Endodermal cell (in vitro differentiated cells): ENCODE results near the gene NEK9. TPM values are rescaled to one million over a fixed set of nuclear protein-coding genes. Genes with fewer than 3 reads are reported as not detected.

Experiments
- DNase-seq: peaks from one replicate; pipeline ENCODE4 v3.0.0-alpha.2; 2017
- H3K27ac ChIP-seq: 2 replicates; pipeline ENCODE4 v1.5.1; 2013; ENCODE audit warnings: mild to moderate bottlenecking, low read depth, low read length, moderate library complexity
- H3K27me3 ChIP-seq: 2 replicates; pipeline ENCODE4 v1.6.1; 2013; ENCODE audit warnings: mild to moderate bottlenecking, low read length, moderate library complexity; ENCODE audit not compliant: insufficient read depth, control insufficient read depth, poor library complexity, severe bottlenecking
- H3K36me3 ChIP-seq: 2 replicates; pipeline ENCODE4 v1.7.0; 2013; ENCODE audit warnings: mild to moderate bottlenecking, low read length, moderate library complexity; ENCODE audit not compliant: control insufficient read depth, insufficient read depth
- H3K4me1 ChIP-seq: one replicate; pipeline ENCODE4 v1.7.0; 2013; ENCODE audit warnings: low read length; ENCODE audit not compliant: control insufficient read depth, insufficient read depth
- H3K4me3 ChIP-seq: 2 replicates; pipeline ENCODE4 v1.5.1; 2013; ENCODE audit warnings: mild to moderate bottlenecking, low read length, moderate library complexity
- H3K9ac ChIP-seq: 2 replicates; pipeline ENCODE4 v1.6.1; 2013; ENCODE audit warnings: mild to moderate bottlenecking, low read length, moderate library complexity; ENCODE audit not compliant: poor library complexity, severe bottlenecking; ENCODE audit errors: extremely low read depth
- H3K9me3 ChIP-seq: 2 replicates; pipeline ENCODE4 v1.6.1; 2013; ENCODE audit warnings: mild to moderate bottlenecking, low read length, moderate library complexity; ENCODE audit not compliant: control insufficient read depth
- H3K27ac Mint-ChIP-seq: 2 replicates; pipeline ENCODE4 v1.8.0; 2020; ENCODE audit warnings: mixed read lengths
- H3K27me3 Mint-ChIP-seq: 2 replicates; pipeline ENCODE4 v1.8.0; 2021; ENCODE audit warnings: mild to moderate bottlenecking, mixed read lengths; ENCODE audit not compliant: insufficient read depth
- H3K36me3 Mint-ChIP-seq: 2 replicates; pipeline ENCODE4 v1.8.0; 2020; ENCODE audit warnings: low read depth, mixed read lengths
- H3K4me1 Mint-ChIP-seq: 2 replicates; pipeline ENCODE4 v1.8.0; 2020; ENCODE audit warnings: mixed read lengths
- H3K4me3 Mint-ChIP-seq: 2 replicates; pipeline ENCODE4 v1.8.0; 2020; ENCODE audit warnings: mild to moderate bottlenecking, moderate library complexity, mixed read lengths
- H3K9me3 Mint-ChIP-seq: 2 replicates; pipeline ENCODE4 v1.8.0; 2020; ENCODE audit warnings: mild to moderate bottlenecking, mixed read lengths
- CTCF ChIP-seq: fragments of 200-600 bp; sonication (generic); conservative IDR thresholded peaks from 2 replicates; pipeline ENCODE4 v1.5.0; 2021; ENCODE audit warnings: antibody characterized with exemption, mild to moderate bottlenecking
- WGBS, 2 experiments: methylation state at CpG; one replicate each; pipeline versions ENCODE4 v1.1.5 to v1.1.7; 2013; ENCODE audit warnings: missing lambda C conversion rate in 2 of 2, mixed read lengths in 1 of 2; ENCODE audit not compliant: insufficient coverage in 1 of 2, insufficient read length in 1 of 2; 5-methylcytosine and 5-hydroxymethylcytosine counted together
- total RNA-seq, 2 donors: library from RNA; stranded (reverse); fragmentation: NEBNext Ultra II Directional in 1 of 2; extraction: Animal tissue kit (Norgen Biotek cat#: 25700) in 1 of 2; gene quantifications; 2 replicates in 1 of 2; 3 replicates in 1 of 2; pipeline ENCODE4 v1.2.1, GENCODE V29; 2021

Gene NEK9
- total RNA-seq, 2 donors from 2014 or later: 74.1 to 97.5 TPM

GRCh38 chr14:75113932-75114539 is 12.8 kb downstream of the NEK9 start:
- Mint-ChIP-seq H3K4me3 (no peak overlapping the region), H3K27ac (no peak overlapping the region), H3K36me3 (peaks cover 68% of the 10 kb centered on the region), H3K27me3 (no peaks in the 10 kb centered on the region), H3K4me1 (no peaks in the 10 kb centered on the region), H3K9me3 (no peaks in the 10 kb centered on the region)
- H3K36me3 ChIP-seq: peaks cover 74% of the 10 kb centered on the region
- no peak overlapping the region for H3K9ac ChIP-seq
- WGBS, 2 experiments: 96 to 100% methylated on average over 3 to 5 of the region's 5 CpGs
- TF ChIP-seq CTCF: no peak
- no peak for DNase-seq
- no peaks in the 10 kb centered on the region for H3K4me1 ChIP-seq
- H3K27me3 ChIP-seq: no peaks in the 10 kb centered on the region
- H3K27ac ChIP-seq: no peak overlapping the region
- H3K4me3 ChIP-seq: no peak overlapping the region
- no peaks in the 10 kb centered on the region for H3K9me3 ChIP-seq

GRCh38 chr14:75109877-75110276 is 17.0 kb downstream of the NEK9 start:
- no peak for TF ChIP-seq CTCF

GRCh38 chr14:75107186-75107585 is 19.7 kb downstream of the NEK9 start:
- TF ChIP-seq CTCF: no peak
- no peaks in the 10 kb centered on the region for H3K4me1 Mint-ChIP-seq
- H3K4me3 Mint-ChIP-seq: no peak overlapping the region
- H3K9ac ChIP-seq: no peak overlapping the region
- H3K9me3 Mint-ChIP-seq: no peaks in the 10 kb centered on the region
- WGBS, 2 experiments: 100% methylated on average over 2 to 3 of the region's 3 CpGs
- DNase-seq: no peak
- H3K4me1 ChIP-seq: no peaks in the 10 kb centered on the region
- H3K4me3 ChIP-seq: no peak overlapping the region
- H3K36me3 Mint-ChIP-seq: peaks cover 72% of the 10 kb centered on the region
- no peak overlapping the region for H3K27ac Mint-ChIP-seq
- no peaks in the 10 kb centered on the region for H3K27me3 ChIP-seq
- H3K36me3 ChIP-seq: peaks cover 75% of the 10 kb centered on the region
- no peaks in the 10 kb centered on the region for H3K27me3 Mint-ChIP-seq
- H3K27ac ChIP-seq: no peak overlapping the region
- no peaks in the 10 kb centered on the region for H3K9me3 ChIP-seq

More at GRCh38 chr14:75109877-75110276, 17.0 kb downstream of the NEK9 start:
- Mint-ChIP-seq H3K4me3 (no peak overlapping the region), H3K9me3 (no peaks in the 10 kb centered on the region), H3K4me1 (no peaks in the 10 kb centered on the region), H3K36me3 (peaks cover 69% of the 10 kb centered on the region), H3K27me3 (no peaks in the 10 kb centered on the region), H3K27ac (no peak overlapping the region)
- Histone ChIP-seq H3K36me3 (peaks cover 90% of the 10 kb centered on the region), H3K4me3 (no peak overlapping the region), H3K9me3 (no peaks in the 10 kb centered on the region), H3K27ac (no peak overlapping the region), H3K27me3 (no peaks in the 10 kb centered on the region), H3K4me1 (no peaks in the 10 kb centered on the region), H3K9ac (no peak overlapping the region)
- no peak for DNase-seq
- 94 to 100% methylated on average over 1 to 2 of the region's 2 CpGs for WGBS, 2 experiments
